ACHN (cell line): ENCODE measurements around the gene ME1.

ENCODE experiments used
- DNase-seq: peaks from one replicate; pipeline ENCODE4 v3.0.0-alpha.2; 2015
- in situ Hi-C: cut with HindIII; loops from 2 replicates; pipeline ENCODE4 v1.10.0; 2017; ENCODE audit warnings: low sequenced_read_pairs, low pct_ligation_motif_present, low pct_unique_long_range_greater_than_20kb

ME1 gene

GRCh38 chr6:83176246-83176645 is 254.6 kb downstream of the ME1 start:
- DNase-seq, result no peak
- in situ Hi-C loops, result no loop called here

DNA sequence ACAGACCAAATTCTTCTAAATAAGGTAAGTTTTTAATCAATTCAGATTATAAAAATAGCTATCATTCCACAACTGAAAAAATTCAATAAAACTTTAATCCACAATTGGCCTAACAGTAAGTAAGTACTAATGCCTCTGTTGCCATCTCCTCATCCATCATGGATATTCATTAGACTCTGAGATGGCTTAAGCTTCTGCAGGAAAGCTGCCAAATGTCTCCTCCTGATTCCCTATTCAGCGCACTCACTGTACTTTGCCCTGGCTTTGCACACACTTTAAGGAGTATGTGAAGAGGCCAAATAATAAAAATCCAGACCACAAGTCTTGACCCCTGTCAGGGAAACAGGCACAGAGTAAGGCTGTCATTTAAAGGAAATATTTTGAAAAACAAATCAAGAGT is 261.3 kb downstream of the ME1 start:
- in situ Hi-C loops, result no loop called here
- no peak for DNase-seq

DNA sequence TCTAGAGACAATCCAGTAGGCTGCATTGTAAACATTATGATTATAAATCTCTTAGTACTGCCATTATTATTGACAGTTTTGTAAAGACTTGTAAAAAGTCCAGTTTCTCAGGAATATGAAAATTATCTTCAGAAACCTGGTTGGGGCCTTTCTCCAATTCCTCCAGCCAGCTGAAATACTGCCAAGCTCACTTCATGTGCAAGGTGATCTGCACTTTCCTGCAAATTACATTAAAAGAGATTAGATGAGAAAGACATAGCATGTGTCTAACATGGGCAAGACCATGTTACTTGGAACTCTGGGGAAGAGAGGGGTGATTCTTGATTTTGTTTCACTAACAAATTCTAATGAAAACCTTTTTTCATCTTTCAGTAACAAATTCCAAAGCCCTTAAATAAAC is 261.7 kb downstream of the ME1 start:
- DNase-seq, result no peak
- in situ Hi-C loops, result no loop called here

- in situ Hi-C loops, result no loop called here
- DNase-seq, result no peak
Observed at GRCh38 chr6:83168556-83168955, 262.3 kb downstream of the ME1 start.

- no peak for DNase-seq
- in situ Hi-C loops, result no loop called here
Observed at GRCh38 chr6:83167726-83168278, 263.0 kb downstream of the ME1 start.
